ENCODE data around the gene PARK7. TPM values are rescaled to one million over a fixed set of nuclear protein-coding genes. Genes with fewer than 3 reads are reported as not detected.

The PARK7 gene
- total RNA-seq, 6 experiments from 2014 or later = 331 to 377 (median 362) TPM

- TF ChIP-seq, protein P1, sequence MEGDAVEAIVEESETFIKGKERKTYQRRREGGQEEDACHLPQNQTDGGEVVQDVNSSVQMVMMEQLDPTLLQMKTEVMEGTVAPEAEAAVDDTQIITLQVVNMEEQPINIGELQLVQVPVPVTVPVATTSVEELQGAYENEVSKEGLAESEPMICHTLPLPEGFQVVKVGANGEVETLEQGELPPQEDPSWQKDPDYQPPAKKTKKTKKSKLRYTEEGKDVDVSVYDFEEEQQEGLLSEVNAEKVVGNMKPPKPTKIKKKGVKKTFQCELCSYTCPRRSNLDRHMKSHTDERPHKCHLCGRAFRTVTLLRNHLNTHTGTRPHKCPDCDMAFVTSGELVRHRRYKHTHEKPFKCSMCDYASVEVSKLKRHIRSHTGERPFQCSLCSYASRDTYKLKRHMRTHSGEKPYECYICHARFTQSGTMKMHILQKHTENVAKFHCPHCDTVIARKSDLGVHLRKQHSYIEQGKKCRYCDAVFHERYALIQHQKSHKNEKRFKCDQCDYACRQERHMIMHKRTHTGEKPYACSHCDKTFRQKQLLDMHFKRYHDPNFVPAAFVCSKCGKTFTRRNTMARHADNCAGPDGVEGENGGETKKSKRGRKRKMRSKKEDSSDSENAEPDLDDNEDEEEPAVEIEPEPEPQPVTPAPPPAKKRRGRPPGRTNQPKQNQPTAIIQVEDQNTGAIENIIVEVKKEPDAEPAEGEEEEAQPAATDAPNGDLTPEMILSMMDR (IDR thresholded peaks at IDR 0.05) = 0 out of 2 replicates have a peak, but pooled peaks have one; percentile 15
- H3K27me3 Mint-ChIP-seq (ENCODE audit: insufficient read depth) = peaks cover 4% of the 10 kb centered on the region
- peak overlapping the region; percentile 94 for H3K27ac Mint-ChIP-seq
- DNase-seq = peak; percentile 89
- H3K36me3 Mint-ChIP-seq (ENCODE audit: low read depth) = peaks cover 15% of the 10 kb centered on the region
- H3K9me3 Mint-ChIP-seq = no peaks in the 10 kb centered on the region; the same call in 1 of the 2 replicates
- peak overlapping the region; percentile 80 for H3K4me3 Mint-ChIP-seq
- H3K4me1 Mint-ChIP-seq (ENCODE audit: low read depth) = peaks cover 69% of the 10 kb centered on the region
Observed at GRCh38 chr1:8027748-8028570, 66.4 kb downstream of the PARK7 start.

- peak overlapping the region; percentile 80 for H3K4me3 Mint-ChIP-seq
- TF ChIP-seq, protein P1 (IDR thresholded peaks at IDR 0.05) = no peak
- H3K9me3 Mint-ChIP-seq = no peaks in the 10 kb centered on the region; the same call in 1 of the 2 replicates
- H3K36me3 Mint-ChIP-seq (ENCODE audit: low read depth) = peaks cover 15% of the 10 kb centered on the region
- peaks cover 63% of the 10 kb centered on the region for H3K4me1 Mint-ChIP-seq (ENCODE audit: low read depth)
- peaks cover 5% of the 10 kb centered on the region for H3K27me3 Mint-ChIP-seq (ENCODE audit: insufficient read depth)
- no peak for DNase-seq
- H3K27ac Mint-ChIP-seq = peak overlapping the region; percentile 94
Observed at GRCh38 chr1:8028571-8028910, 67.0 kb downstream of the PARK7 start.

GRCh38 chr1:8031176-8031785 is 69.8 kb downstream of the PARK7 start:
- Mint-ChIP-seq H3K27ac (no peak overlapping the region), H3K36me3 (ENCODE audit: low read depth) (no peaks in the 10 kb centered on the region), H3K4me1 (ENCODE audit: low read depth) (peaks cover 46% of the 10 kb centered on the region), H3K27me3 (ENCODE audit: insufficient read depth) (peaks cover 2% of the 10 kb centered on the region), H3K9me3 (no peaks in the 10 kb centered on the region), H3K4me3 (no peak overlapping the region)
- TF ChIP-seq, protein P1 (IDR thresholded peaks at IDR 0.05) = peak; percentile 92
- peak; percentile 50 for DNase-seq

DNA sequence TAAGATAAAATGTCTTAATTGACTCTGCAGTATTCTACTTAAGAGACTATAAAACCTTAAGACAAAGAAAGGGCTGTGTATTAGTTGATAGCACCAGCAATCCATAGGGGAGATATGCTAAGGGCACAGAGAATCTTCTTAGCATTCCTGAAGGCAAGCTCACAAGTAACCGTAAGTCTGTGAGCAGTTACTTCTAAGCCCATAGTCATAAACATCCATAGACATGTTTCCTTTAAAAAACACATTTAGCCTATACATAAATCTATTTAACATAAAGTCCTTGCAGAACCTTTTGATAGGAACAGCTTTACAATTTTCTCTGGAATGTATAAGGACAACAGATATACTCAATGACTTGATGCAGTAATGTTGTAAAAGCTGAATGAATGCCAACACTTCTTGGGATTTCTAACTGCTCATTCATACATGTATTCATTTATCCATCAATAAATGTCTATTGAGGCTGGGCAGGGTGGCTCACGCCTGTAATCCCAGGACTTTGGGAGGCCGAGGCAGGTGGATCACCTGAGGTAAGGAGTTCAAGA is 70.9 kb downstream of the PARK7 start:
- peaks cover 36% of the 10 kb centered on the region for H3K4me1 Mint-ChIP-seq (ENCODE audit: low read depth)
- DNase-seq = no peak
- H3K9me3 Mint-ChIP-seq = no peaks in the 10 kb centered on the region
- peaks cover 2% of the 10 kb centered on the region for H3K27me3 Mint-ChIP-seq (ENCODE audit: insufficient read depth)
- H3K27ac Mint-ChIP-seq = no peak overlapping the region
- no peaks in the 10 kb centered on the region for H3K36me3 Mint-ChIP-seq (ENCODE audit: low read depth)
- no peak overlapping the region for H3K4me3 Mint-ChIP-seq
- TF ChIP-seq, protein P1 (IDR thresholded peaks at IDR 0.05) = no peak

DNA sequence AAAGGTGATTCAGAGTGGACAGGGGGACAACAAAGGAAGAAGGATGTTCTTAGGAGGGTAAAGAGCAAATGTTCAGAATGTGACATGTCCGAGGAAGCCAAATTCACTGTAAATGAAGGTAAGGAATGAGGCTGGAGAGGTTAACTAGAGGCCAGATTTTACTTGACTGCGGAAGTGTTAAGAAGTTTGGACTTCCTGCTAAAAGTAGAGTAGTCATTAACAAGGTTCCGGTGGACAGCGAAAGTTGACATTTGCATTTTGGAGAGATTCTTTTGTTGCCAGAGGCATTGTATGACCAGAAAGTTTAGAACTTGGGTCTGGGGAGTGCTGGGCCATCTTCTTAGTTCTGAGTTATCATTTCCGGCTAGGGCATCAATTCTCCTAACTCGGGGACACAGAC is 71.8 kb downstream of the PARK7 start:
- peaks cover 27% of the 10 kb centered on the region for H3K4me1 Mint-ChIP-seq (ENCODE audit: low read depth)
- H3K27ac Mint-ChIP-seq = no peak overlapping the region
- no peaks in the 10 kb centered on the region for H3K9me3 Mint-ChIP-seq
- DNase-seq = no peak
- TF ChIP-seq, protein P1 (IDR thresholded peaks at IDR 0.05) = no peak
- peaks cover 2% of the 10 kb centered on the region; the same call in 1 of the 2 replicates for H3K27me3 Mint-ChIP-seq (ENCODE audit: insufficient read depth)
- H3K36me3 Mint-ChIP-seq (ENCODE audit: low read depth) = no peaks in the 10 kb centered on the region
- no peak overlapping the region for H3K4me3 Mint-ChIP-seq

Other genes starting within 250 kb of the PARK7 start
- gene VAMP3, start 190.4 kb upstream of the PARK7 start, total RNA-seq (2021; fragmentation: NEBNext Ultra II Directional; extraction: Animal tissue kit (Norgen Biotek cat#: 25700)) = 100 to 1,000 TPM; 138 to 179 (median 163) TPM
- gene PER3, start 177.4 kb upstream of the PARK7 start, total RNA-seq (2021; fragmentation: NEBNext Ultra II Directional; extraction: Animal tissue kit (Norgen Biotek cat#: 25700)) = 1 to 10 TPM; 5.7 to 8.1 (median 7.7) TPM
- gene UTS2, start 108.6 kb upstream of the PARK7 start, total RNA-seq (2021; fragmentation: NEBNext Ultra II Directional; extraction: Animal tissue kit (Norgen Biotek cat#: 25700)) = not detected
- gene TNFRSF9, start 20.9 kb upstream of the PARK7 start, total RNA-seq (2021; fragmentation: NEBNext Ultra II Directional; extraction: Animal tissue kit (Norgen Biotek cat#: 25700)) = not detected
- gene ERRFI1, start 64.6 kb downstream of the PARK7 start, total RNA-seq (2021; fragmentation: NEBNext Ultra II Directional; extraction: Animal tissue kit (Norgen Biotek cat#: 25700)) = 10 to 100 TPM; 15.8 to 25.5 (median 19.0) TPM

Data from HFFc6 (cell line).